HG03159 (cell line): ENCODE data around the gene RFTN1.
"Not testable (repeated sequence)": the region's sequence is repeated elsewhere in the genome, so short reads cannot be mapped to it uniquely, and the experiment has no call there.

Source experiments
- ATAC-seq: cut with Tn5 transposase; IDR thresholded peaks from one replicate; pipeline ENCODE4 v1.9.1; 2021; ENCODE audit warnings: mild to moderate bottlenecking, moderate library complexity; ENCODE audit not compliant: unreplicated experiment

The RFTN1 gene

DNA sequence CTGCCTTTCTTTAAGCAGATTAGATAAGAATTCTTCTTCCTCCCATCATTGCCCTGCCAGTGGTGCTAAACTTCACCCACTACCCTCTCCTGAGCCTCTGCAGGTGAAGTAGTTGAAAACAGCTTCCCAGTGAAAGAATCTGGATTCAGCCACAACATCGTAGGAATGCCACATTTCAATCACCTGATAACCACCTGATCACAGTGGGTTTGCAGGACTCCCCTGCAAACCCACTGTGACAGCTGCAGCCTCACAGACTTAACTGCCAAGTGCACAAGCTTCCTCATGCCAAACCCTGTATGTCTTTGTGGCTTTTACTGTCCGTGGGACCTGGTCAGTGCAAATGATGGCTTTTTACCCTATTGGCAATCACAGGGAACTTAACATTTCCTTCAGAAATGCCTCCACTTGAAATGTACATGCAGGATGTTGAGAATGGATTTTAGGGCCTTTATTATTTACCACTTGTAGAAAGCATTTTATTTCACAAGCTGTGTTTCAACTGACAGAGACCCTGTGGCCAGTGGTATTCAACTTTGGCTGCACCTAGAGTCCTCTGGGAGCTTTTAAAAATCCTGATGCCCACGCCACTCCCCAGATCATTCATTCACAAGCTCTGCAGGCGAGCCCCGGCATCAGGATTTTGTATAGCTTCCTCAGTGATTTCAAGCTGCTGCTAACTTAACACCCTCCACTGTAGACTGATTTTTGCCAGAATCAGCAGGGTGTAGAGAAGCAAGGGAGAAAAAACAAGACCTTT is 199.4 kb downstream of the RFTN1 start:
- no peak for ATAC-seq

DNA sequence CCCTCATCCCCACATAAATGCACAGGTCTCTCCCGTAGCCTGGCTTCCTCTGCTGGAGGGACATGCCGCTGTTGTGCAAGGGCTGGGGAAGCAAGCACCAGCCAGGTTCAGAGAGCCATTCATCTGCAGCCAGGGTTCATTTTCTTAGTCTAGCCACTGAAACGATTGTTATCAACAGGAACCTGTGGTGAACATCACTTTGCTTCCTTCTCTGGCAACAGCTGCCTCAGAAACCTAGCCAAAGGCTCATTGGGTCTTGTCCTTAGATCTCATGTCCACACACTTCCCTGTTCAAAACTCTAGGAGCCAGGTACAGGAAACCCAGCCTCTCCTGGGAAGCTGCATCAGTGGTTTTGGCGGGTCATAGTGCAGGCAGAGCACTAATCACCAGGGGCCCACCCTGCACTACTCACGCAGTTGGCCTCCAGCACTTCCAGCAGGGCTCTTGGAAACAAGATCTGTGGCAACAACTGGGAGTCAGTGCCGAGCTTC is 201.5 kb downstream of the RFTN1 start:
- ATAC-seq, result peak; percentile 65

DNA sequence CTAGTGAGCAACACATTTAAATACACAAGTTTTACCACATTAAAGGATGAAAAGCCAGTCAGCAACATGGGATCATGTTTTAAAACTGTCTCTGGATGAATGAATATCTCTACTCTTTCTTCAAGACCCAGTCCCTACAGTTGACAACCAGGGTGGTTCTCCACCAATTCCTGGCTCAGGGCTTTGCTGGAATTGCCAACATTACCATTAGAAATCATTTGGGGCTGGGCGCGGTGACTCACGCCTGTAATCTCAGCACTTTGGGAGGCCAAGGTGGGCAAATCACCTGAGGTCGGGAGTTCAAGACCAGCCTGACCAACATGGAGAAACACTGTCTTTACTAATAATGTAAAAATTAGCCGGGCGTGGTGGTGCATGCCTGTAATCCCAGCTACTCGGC is 203.0 kb downstream of the RFTN1 start:
- ATAC-seq, result not testable (repeated sequence)

DNA sequence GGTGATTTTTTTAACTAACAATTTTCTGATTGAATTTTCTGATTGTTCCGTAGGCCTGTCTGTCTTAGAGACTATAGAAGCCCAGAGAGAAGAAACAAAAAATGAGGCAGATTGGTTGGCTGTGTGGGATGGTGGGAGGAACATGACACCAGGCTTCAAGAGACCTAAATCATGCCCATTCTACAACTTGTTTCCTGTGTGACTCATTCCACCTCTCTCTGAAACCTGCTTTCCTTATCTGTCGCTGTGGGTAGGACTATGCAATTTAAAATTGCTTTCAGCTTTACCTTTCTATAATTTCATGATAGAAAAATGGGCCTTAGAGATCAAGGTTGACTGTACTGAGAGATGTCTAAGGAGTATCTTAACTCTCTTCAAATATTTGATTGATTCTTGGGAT is 203.9 kb downstream of the RFTN1 start:
- ATAC-seq, result peak; percentile 82

DNA sequence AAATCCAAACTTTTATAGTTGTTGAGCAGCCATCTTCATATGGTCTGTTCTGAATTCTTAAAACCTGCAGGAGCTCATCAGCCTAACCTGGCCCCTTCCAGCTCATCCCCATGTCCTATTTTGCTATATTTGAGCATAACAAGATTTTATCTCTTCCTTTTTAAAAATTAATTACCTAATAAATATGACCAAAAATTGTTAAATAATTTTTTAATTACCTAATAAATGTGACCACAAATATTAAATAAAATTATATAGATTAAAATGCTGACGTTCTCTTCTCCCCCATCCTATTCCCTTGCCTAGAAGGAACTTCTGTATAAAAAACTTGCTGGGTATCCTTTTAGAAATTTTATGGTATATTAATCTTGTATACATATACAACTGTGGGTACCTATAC is 204.8 kb downstream of the RFTN1 start:
- no peak for ATAC-seq

DNA sequence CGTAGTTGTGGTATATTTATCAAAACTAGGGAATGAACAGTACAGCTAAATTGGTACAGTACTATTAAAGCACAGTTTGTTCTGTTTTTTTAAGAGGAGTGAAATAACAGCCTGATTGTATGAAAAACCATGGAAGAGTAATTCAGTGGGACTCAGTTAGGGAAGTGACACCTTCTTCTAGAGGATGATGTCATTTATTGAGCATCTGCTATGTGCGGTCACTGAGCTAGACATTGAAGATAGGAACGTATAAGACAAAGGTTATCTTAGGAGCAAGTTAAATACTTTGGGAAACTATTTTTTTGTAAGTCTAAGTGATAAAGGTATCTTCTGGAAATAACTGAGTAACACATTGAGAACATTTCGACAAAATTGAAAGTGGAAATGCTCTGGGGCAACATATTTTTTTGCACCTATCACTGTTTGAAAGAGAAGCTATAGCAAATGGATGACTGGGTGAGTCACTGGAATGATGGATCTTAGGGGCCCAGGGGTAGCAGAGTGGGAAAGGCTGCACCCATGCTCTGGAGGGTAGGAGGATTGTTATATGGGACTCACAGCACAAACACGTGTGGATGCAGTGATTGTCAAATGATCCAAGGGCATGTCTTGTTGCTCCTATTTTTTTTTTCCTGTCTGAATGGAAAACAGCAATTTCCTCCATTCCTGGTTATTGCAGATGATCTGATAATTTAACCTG is 205.5 kb downstream of the RFTN1 start:
- no peak for ATAC-seq

DNA sequence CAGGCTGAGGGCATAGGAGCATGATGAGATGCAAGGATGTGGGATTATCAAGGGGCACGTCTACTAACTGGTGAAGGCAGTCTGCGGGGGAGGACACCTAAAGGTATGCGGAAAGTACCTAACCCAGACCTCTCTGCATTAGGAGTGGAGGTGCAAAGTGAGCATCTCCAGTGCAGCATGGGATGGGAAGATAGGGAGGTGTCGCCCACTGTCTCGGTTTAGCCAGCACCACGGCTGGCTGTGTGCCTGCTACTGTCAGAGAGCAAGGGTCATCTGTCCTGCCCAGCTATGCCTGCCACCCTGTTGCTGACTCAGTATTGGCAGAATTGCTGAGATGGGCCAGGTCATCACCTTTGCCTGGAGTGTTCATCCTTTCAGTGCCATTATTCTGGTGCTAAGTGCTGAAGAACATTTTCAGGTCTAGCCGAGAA is 208.4 kb downstream of the RFTN1 start:
- no peak for ATAC-seq

DNA sequence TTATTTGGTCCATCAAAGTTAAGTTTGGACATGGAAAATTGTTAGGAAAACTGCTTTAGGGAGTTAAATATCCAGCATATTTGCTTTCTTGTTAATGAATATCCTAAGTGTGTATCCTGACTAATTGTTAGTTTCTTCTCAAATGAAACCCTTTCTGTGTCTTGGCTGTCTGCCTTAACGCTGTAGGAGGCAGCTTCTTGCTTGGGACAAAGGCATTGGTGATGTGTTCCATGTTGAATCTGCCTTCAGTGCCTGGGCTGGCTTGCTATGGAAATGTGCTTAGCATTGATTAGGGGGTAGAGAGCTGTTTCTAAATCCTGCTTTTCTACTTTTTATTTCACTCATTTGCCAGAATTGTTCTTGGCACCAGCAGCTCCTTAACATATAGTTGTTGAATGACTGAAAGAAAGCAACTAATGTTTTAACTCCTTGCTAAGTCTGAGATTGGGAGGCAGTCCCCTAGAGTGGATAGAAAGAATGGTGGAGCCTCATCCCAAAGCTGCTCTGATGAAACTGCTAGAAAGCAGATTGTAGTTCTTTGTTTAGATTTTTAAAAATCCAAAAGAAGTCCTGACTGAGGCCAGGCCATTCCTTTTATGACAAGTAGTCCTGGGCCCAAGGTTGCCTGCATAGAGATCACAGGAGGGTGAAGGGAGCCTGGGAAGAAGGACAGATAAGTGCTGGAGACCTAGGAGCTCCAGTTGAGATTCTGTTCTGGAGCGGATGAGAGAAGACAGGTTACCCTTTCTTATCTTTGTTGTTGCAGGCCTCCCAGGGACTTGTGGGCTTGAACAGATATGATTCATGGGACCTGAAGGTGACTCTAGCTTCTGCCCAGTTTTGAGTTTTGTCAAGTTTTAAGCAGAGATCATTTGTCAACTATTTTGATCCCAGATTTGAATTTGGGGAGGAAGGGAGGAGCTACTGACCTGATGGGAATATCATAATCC is 209.2 kb downstream of the RFTN1 start:
- no peak for ATAC-seq

DNA sequence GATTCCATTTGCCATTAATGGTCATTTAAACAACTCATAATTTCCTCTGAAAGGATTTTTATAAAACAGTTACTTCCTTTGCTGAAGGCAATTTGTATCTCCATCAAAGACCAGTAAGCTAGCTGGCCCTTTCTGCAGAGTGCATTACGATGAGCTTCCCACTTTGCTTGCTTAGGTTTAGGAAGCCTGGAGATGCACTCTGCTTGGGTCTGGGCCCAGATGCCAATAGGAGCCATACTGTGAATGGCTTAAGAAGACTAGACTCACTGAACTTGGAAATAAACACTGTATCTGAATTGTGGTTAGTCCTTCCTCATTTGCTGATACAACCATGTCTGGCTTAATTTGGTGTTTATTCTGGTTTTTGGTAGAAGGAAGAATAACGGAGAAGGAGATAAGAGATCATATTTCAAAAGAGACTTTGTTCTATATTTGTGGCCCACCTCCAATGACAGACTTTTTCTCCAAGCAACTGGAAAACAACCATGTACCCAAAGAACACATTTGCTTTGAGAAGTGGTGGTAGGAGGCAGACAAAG is 210.4 kb downstream of the RFTN1 start:
- ATAC-seq, result no peak

DNA sequence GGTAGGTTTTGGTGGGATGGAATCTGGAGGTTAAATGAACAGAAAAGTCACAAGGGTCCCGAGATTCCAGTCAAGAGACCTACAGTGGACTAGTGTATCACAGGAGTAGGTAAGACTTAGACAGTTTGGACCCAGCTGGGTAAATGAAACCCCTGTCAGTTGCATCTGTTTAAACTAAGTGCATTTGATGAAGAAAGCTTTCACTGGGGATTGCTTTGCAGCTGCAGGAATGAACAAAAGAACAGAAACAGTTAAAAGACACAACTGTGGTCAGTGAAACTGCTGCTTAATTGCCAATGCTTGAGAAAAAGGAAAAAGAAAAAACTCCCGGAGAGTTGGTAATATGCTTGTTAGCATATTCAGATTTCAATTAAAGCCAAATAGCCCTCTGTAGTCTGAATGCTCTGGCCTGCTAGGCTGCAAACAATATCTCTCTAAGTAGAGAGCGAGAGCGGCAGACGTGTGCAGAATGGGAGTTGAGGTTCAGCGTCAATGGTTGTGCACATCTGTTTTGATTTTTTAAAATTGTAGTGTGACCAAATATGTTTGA is 211.3 kb downstream of the RFTN1 start:
- ATAC-seq, result no peak

DNA sequence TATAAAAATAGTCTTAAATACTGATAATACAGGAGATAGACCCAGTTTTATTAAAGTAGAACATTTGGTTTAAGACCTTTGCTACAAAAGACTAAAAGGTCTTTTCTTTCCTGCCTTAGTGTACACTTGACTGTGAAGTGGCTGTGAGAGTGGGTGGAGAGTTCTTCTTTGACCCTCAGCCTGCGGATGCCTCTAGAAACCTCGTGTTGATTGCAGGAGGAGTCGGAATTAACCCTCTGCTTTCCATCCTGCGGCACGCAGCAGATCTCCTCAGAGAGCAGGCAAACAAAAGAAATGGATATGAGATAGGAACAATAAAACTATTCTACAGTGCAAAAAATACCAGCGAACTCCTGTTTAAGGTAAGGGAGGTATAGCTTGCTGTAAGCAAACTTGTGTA is 212.0 kb downstream of the RFTN1 start:
- ATAC-seq, result no peak

DNA sequence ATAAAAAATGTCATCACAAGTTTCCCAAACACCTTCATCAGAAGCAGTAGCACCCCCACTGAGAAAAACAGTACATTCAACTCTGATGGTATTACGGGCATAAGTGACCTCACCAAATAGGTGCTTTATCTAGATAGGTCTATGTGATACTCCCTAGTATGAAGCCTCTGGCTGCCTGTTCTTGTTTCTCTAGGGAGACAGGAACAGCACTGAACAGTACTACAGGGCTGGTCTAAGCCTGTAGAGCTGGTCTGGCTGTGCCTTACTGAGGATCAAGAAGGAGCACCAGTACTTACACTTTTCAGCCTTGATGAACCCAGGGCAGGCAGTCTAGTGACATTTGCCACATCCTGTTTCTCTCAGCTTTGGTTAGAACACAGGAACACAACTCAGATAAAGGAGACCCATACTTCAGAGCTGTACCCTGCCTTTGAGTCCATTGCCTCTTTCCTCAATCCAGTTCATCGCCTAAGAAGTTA is 212.6 kb downstream of the RFTN1 start:
- ATAC-seq, result peak; percentile 64

DNA sequence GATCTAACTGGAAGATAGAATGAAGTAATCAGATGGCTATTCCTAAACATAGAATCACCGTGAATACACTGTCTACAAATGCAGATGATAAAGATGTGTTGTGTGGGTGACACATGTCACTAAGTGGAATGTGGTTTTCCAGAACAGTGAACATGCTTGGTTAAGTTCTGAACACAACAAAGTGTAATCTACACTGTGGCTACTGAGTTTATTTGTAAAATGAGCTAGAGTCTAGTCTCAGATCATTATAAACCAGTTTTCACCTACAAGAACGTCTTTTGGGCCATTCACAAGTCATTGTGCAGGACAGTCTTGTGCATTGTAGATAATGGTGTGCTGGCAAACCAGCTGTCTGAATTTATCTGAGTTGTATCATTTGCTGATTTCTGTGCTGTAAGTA is 213.2 kb downstream of the RFTN1 start:
- no peak for ATAC-seq

DNA sequence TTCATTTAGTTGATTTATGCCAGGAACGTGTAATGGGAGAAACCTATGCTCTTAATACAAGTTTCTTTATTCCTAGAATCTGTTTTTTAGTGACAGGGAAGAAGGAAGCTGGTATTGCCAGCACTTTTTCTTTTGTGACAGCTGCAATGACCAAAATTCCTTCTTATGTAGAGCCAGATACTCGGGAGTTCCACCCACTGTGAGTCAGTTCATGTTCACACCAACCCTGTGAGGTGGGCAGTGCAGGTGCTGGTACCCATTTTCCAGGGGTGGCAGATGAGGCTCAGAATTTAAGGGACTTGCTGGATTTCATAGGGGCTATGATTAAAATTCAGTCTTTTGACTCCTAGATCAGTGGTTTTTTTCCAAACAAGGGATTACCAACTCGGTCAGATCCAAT is 213.8 kb downstream of the RFTN1 start:
- ATAC-seq, result no peak

DNA sequence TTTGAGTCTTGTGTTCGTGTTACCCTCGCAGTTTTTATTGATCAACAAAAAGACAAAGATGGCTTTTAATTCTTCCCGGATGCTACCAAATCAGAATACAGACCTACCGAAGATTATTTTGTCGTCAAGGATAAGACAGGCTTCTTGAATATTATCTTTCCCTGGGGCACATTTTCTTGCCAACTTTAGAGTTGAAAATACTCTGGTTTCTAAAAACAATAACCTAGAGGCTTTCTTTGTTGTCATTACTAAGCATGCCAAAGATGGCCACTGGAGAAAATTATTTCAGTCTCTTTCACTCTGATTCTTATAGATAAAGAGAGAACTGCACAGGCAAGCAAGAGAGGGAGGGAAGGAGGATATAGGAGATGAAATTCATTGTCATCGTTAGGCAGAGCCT is 214.6 kb downstream of the RFTN1 start:
- ATAC-seq, result no peak

DNA sequence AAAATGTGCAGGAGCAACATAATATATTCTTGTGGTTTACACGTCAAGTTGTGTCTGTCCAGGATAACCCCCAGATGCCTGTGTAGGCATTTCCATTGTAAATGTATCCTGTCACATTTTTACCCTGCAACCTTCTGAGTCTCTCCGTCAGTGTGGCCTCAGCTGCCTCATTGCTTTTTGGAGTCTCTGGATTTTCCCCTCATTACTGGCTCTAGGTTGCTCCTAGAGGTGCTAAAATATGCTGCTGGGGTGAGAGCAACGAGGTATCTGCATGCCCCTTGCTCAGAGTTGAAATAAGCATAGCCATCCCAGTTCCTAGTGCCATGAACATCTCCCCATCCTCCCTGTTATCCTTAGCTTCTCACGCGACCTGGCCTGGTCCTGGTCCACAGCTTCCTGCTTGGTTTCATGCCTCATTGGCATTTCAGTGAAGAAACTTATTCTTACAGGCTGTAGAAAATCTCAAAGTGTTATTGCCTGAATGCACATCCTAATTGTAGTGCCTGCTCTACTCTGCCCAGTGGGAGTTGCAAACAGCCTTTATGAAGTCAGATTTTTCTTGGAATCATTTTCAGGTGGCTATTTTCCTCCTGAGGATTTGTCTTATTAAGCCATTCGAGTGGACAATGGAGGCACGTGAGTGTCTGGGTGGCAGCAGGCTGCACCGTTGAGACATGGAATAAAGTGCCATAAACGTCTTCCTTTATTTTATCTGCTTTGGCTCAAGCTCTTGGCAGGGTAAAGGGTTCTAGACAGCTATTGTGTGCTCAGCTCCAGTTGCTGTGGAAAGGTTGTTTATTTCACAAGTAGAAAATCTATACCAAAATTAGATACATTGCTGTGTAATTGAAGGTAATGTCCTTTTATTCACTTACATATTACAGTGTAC is 215.3 kb downstream of the RFTN1 start:
- no peak for ATAC-seq

DNA sequence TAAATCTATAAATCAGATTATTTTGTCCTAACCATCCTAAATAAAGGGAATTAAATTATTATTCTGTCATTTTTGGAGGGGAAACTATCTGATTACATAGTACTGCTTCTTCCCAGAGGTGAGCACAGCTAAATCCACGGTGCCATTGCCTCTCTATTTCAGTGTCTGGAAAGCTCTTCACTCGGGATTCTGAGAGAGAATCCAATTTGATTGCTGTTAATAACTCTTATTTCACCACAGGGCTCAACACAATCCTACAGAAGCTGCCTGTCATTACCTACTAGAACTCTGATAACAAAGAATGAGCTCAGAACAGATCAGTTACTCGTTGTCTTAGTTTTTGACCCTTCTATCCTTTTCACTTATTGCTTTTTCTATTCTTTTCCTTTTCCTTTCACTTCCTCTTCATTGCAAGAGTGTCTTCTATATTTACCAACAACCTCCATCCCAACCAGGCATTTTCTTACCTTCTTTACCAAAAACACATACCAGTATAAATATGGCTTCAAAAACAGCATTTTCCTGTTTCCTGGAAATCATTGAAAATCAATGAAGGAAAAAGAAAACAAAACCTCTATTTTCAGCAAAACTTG is 218.1 kb downstream of the RFTN1 start:
- no peak for ATAC-seq

DNA sequence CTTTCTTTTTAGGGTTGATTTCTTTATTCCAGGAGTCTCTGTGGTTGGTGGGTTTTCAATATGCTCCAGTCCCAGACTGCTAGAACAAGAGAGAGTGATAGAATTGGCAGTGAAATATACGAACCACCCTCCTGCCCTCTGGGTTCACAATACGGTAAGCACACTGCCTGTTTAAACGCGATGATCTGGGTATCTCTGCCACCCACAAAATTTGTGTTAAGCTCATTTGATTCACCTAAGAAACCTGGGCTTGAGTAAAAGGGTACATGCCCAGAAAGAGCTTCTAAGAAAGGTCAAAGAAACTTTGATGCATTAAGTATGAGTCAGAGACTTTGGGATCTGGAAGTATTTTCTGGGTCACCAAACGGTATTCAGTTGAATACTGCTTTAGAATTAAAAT is 218.7 kb downstream of the RFTN1 start:
- no peak for ATAC-seq

DNA sequence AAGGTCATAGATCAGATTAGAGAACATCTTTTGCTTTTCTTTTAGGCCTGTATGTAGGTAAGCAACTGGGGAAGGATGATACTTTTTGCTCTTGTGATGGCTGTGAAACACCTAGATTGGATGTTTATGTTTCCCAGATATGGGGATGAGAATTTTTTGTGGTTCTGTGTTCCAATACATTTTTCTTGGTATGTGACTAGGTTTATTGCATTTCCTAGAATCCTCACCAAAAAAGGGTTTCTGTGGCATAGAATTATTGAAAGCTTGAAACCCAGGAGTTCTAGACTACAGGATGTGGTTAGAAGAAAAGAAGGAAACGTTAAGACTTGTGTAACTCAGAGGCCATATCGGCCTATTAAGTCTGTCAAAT is 222.7 kb downstream of the RFTN1 start:
- ATAC-seq, result no peak
